NT2/D1 (cell line): ENCODE data around the gene YAF2.

ENCODE experiments used
- DNase-seq: peaks from one replicate; pipeline ENCODE4 v3.0.0-alpha.2; 2011; ENCODE audit warnings: low read depth, low spot score
- H3K27me3 ChIP-seq: 2 replicates; pipeline ENCODE4 v1.6.0; 2011; ENCODE audit warnings: mild to moderate bottlenecking; ENCODE audit not compliant: insufficient read length, insufficient read depth
- H3K36me3 ChIP-seq: 2 replicates; pipeline ENCODE4 v1.6.1; 2011; ENCODE audit warnings: mild to moderate bottlenecking, low read length, mixed read lengths; ENCODE audit not compliant: insufficient read depth, insufficient read length
- H3K4me1 ChIP-seq: 2 replicates; pipeline ENCODE4 v1.5.1; 2011; ENCODE audit not compliant: insufficient read depth, insufficient read length
- H3K4me3 ChIP-seq: 2 replicates; pipeline ENCODE4 v1.5.1; 2011; ENCODE audit warnings: low read depth; ENCODE audit not compliant: insufficient read length
- H3K9ac ChIP-seq: 2 replicates; pipeline ENCODE4 v1.6.0; 2011; ENCODE audit warnings: low read depth; ENCODE audit not compliant: insufficient read length
- H3K9me3 ChIP-seq: 2 replicates; pipeline ENCODE4 v1.5.1; 2011; ENCODE audit warnings: mild to moderate bottlenecking, low read length; ENCODE audit not compliant: insufficient read depth
- SUZ12 ChIP-seq: IDR thresholded peaks from 2 replicates; pipeline ENCODE4 v1.6.1; 2011; ENCODE audit not compliant: insufficient read length, insufficient read depth; ENCODE audit errors: extremely low read depth
- YY1 ChIP-seq: IDR thresholded peaks from 2 replicates; pipeline ENCODE4 v1.6.1; 2011; ENCODE audit not compliant: insufficient read length, insufficient read depth
- ZNF274 ChIP-seq: IDR thresholded peaks from 2 replicates; pipeline ENCODE4 v1.6.1; 2011; ENCODE audit warnings: mild to moderate bottlenecking, low read depth, low read length

The YAF2 gene

GRCh38 chr12:42267413-42268190 is 29.6 kb upstream of the YAF2 start:
- TF ChIP-seq ZNF274 (no peak), SUZ12 (no peak), YY1 (no peak)
- H3K9me3 ChIP-seq: peaks cover 8% of the 10 kb centered on the region; the same call in 1 of the 2 replicates
- DNase-seq: no peak
- H3K36me3 ChIP-seq: no peaks in the 10 kb centered on the region
- H3K4me1 ChIP-seq: no peaks in the 10 kb centered on the region
- no peak overlapping the region for H3K4me3 ChIP-seq
- H3K9ac ChIP-seq: no peak overlapping the region
- no peaks in the 10 kb centered on the region for H3K27me3 ChIP-seq

DNA sequence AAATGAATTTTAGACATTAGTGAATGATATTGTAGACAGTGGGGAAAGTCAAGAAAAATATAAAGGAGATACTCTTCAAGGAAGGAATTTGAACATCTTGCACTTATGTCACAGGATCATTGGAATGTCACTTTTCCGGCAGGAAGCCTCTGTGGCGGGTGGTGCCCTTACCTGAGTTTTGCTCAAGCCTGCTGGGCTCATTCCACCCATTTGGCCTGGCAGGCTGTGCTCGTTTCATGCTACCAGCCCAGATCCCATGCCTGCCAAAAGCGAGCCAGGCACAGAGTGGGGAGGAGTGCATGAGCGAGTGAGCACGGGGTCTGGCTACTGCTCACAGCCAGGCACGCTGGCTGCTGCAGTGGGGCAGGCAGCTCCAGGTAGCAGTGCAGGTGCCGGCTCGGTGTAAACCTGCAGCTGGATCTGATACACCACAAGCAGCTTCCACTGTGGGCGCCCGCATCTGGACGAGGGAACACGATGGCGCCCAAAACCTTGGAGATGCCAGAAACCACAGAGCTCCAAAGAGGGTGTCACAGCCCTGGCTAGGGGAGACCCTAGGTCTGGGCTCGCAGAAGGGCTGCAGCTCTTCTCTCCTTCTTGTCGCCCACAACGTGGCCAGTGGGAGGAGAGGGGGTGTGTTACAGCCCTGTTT is 28.7 kb upstream of the YAF2 start:
- no peaks in the 10 kb centered on the region for H3K4me1 ChIP-seq
- no peaks in the 10 kb centered on the region for H3K27me3 ChIP-seq
- TF ChIP-seq ZNF274 (no peak), YY1 (no peak), SUZ12 (no peak)
- H3K4me3 ChIP-seq: no peak overlapping the region
- H3K36me3 ChIP-seq: no peaks in the 10 kb centered on the region
- H3K9ac ChIP-seq: no peak overlapping the region
- peaks cover 8% of the 10 kb centered on the region; the same call in 1 of the 2 replicates for H3K9me3 ChIP-seq
- DNase-seq: no peak

DNA sequence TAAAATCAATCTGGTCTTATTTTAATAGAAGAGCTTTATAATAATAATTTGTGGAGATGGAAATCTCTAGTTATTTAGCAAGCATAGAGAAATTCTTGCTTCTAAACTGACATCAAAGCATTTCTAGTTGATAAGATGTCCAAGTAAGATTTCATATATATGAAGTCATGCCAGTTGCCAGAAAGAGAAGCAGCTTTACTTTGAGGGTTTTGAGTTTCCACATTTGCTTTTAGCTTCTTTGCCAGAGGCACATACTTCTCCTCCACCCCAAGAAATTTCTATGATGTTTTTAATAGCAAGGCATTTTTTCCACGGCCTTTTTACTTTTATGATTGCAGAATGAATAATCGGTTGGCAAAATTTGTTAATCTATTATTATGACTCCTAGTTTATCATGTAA is 24.2 kb upstream of the YAF2 start:
- Histone ChIP-seq H3K4me3 (no peak overlapping the region), H3K9ac (no peak overlapping the region), H3K4me1 (no peaks in the 10 kb centered on the region), H3K27me3 (no peaks in the 10 kb centered on the region), H3K9me3 (peaks cover 7% of the 10 kb centered on the region; the same call in 1 of the 2 replicates), H3K36me3 (no peaks in the 10 kb centered on the region)
- no peak for DNase-seq
- TF ChIP-seq YY1 (no peak), ZNF274 (no peak), SUZ12 (no peak)

DNA sequence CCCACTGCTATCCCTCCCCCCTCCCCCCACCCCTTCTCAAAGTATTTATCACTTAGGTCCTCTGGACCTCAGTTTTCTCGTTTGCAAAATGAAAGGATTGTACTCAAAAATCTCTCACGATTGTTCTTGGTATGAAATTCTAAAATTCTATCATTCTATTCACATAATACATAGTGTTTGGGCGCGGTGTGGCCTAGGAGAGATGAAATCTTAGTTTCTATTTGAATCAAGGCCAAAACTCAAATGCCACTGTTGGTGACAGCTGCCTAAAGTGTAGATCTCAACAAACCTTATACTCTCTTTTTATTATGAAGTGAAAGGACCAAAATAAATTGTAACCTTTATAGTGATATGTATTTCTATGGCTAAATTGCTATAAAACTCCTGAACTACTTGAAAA is 23.7 kb upstream of the YAF2 start:
- Histone ChIP-seq H3K9me3 (peaks cover 2% of the 10 kb centered on the region; the same call in 1 of the 2 replicates), H3K4me1 (no peaks in the 10 kb centered on the region), H3K9ac (no peak overlapping the region), H3K27me3 (no peaks in the 10 kb centered on the region), H3K4me3 (no peak overlapping the region), H3K36me3 (no peaks in the 10 kb centered on the region)
- DNase-seq: no peak
- TF ChIP-seq SUZ12: no peak
- TF ChIP-seq ZNF274: no peak
- TF ChIP-seq YY1: no peak

- H3K4me3 ChIP-seq: no peak overlapping the region
- no peak for TF ChIP-seq YY1
- TF ChIP-seq SUZ12: no peak
- no peak for TF ChIP-seq ZNF274
- no peaks in the 10 kb centered on the region for H3K36me3 ChIP-seq
- DNase-seq: no peak
- H3K9me3 ChIP-seq: no peaks in the 10 kb centered on the region
- no peaks in the 10 kb centered on the region for H3K4me1 ChIP-seq
- H3K27me3 ChIP-seq: no peaks in the 10 kb centered on the region
- H3K9ac ChIP-seq: no peak overlapping the region
Observed at GRCh38 chr12:42260518-42260917, 22.5 kb upstream of the YAF2 start.

DNA sequence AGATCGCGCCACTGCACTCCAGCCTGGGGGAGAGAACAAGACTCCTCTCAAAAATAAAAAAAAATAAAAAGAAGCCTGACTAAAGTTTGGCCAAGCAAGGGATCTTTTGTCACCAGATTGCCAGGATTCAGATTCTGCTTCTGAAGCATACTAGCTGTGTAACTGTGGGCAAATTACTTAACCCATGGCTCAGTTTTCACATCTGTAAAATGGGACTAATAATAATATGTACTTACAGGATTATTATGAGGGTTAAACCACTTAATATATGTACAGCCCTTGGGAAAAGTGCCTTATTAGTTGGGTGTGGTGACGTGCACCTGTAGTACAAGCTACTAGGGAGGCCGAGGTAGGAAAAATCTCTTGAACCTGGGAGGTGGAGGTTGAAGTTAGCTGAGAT is 21.7 kb upstream of the YAF2 start:
- TF ChIP-seq YY1: no peak
- TF ChIP-seq ZNF274: no peak
- TF ChIP-seq SUZ12: no peak
- Histone ChIP-seq H3K27me3 (no peaks in the 10 kb centered on the region), H3K4me1 (no peaks in the 10 kb centered on the region), H3K9me3 (no peaks in the 10 kb centered on the region), H3K36me3 (no peaks in the 10 kb centered on the region), H3K9ac (no peak overlapping the region), H3K4me3 (no peak overlapping the region)
- no peak for DNase-seq

- Histone ChIP-seq H3K4me3 (no peak overlapping the region), H3K36me3 (no peaks in the 10 kb centered on the region), H3K27me3 (no peaks in the 10 kb centered on the region), H3K4me1 (no peaks in the 10 kb centered on the region), H3K9ac (no peak overlapping the region), H3K9me3 (no peaks in the 10 kb centered on the region)
- DNase-seq: no peak
- TF ChIP-seq YY1 (no peak), SUZ12 (no peak), ZNF274 (no peak)
Observed at GRCh38 chr12:42255866-42256261, 17.8 kb upstream of the YAF2 start.
